ENCODE measurements around the gene IDE. TPM values are rescaled to one million over a fixed set of nuclear protein-coding genes. Genes with fewer than 3 reads are reported as not detected.
A peak's percentile ranks its signal among the peaks of the same experiment; 100 is the strongest.

Gene IDE
- total RNA-seq, 1 donor from 2014 or later, result 25.7 TPM

GRCh38 chr10:92419740-92420545 lies 153.9 kb downstream of the IDE start:
- Histone ChIP-seq H3K27me3 (ENCODE audit: control insufficient read depth, insufficient read depth, low read length) (peaks cover 6% of the 10 kb centered on the region), H3K36me3 (ENCODE audit: control insufficient read depth, insufficient read depth, low read length) (no peaks in the 10 kb centered on the region), H3K4me3 (ENCODE audit: low read depth, low read length) (no peak overlapping the region)
- DNase-seq (ENCODE audit: low read depth), result peak; percentile 10
- peak; percentile 71 for TF ChIP-seq CTCF (IDR thresholded peaks at IDR 0.05; ENCODE audit: insufficient read depth, low read length, poor library complexity, severe bottlenecking)

- Histone ChIP-seq H3K4me3 (ENCODE audit: low read depth, low read length) (no peak overlapping the region), H3K27me3 (ENCODE audit: control insufficient read depth, insufficient read depth, low read length) (peaks cover 6% of the 10 kb centered on the region), H3K36me3 (ENCODE audit: control insufficient read depth, insufficient read depth, low read length) (no peaks in the 10 kb centered on the region)
- DNase-seq (ENCODE audit: low read depth), result no peak
- no peak for TF ChIP-seq CTCF (IDR thresholded peaks at IDR 0.05; ENCODE audit: insufficient read depth, low read length, poor library complexity, severe bottlenecking)
Measured at GRCh38 chr10:92418891-92419290, 155.0 kb downstream of the IDE start.

GRCh38 chr10:92418221-92418620 lies 155.7 kb downstream of the IDE start:
- no peaks in the 10 kb centered on the region for H3K36me3 ChIP-seq (ENCODE audit: control insufficient read depth, insufficient read depth, low read length)
- TF ChIP-seq CTCF (IDR thresholded peaks at IDR 0.05; ENCODE audit: insufficient read depth, low read length, poor library complexity, severe bottlenecking), result no peak
- H3K4me3 ChIP-seq (ENCODE audit: low read depth, low read length), result no peak overlapping the region
- peaks cover 6% of the 10 kb centered on the region for H3K27me3 ChIP-seq (ENCODE audit: control insufficient read depth, insufficient read depth, low read length)
- no peak for DNase-seq (ENCODE audit: low read depth)

- no peaks in the 10 kb centered on the region for H3K36me3 ChIP-seq (ENCODE audit: control insufficient read depth, insufficient read depth, low read length)
- no peak for TF ChIP-seq CTCF (IDR thresholded peaks at IDR 0.05; ENCODE audit: insufficient read depth, low read length, poor library complexity, severe bottlenecking)
- DNase-seq (ENCODE audit: low read depth), result no peak
Measured at GRCh38 chr10:92413519-92413918, 160.4 kb downstream of the IDE start.

GRCh38 chr10:92413011-92413410 lies 160.9 kb downstream of the IDE start:
- no peak for DNase-seq (ENCODE audit: low read depth)
- no peak for TF ChIP-seq CTCF (IDR thresholded peaks at IDR 0.05; ENCODE audit: insufficient read depth, low read length, poor library complexity, severe bottlenecking)
- H3K4me3 ChIP-seq (ENCODE audit: low read depth, low read length), result no peak overlapping the region

More at GRCh38 chr10:92413519-92413918, 160.4 kb downstream of the IDE start:
- no peak overlapping the region for H3K4me3 ChIP-seq (ENCODE audit: low read depth, low read length)
- H3K27me3 ChIP-seq (ENCODE audit: control insufficient read depth, insufficient read depth, low read length), result no peaks in the 10 kb centered on the region

GRCh38 chr10:92411406-92411805 lies 162.5 kb downstream of the IDE start:
- H3K36me3 ChIP-seq (ENCODE audit: control insufficient read depth, insufficient read depth, low read length), result no peaks in the 10 kb centered on the region
- no peaks in the 10 kb centered on the region for H3K27me3 ChIP-seq (ENCODE audit: control insufficient read depth, insufficient read depth, low read length)
- no peak for TF ChIP-seq CTCF (IDR thresholded peaks at IDR 0.05; ENCODE audit: insufficient read depth, low read length, poor library complexity, severe bottlenecking)
- no peak overlapping the region for H3K4me3 ChIP-seq (ENCODE audit: low read depth, low read length)
- DNase-seq (ENCODE audit: low read depth), result no peak

More at GRCh38 chr10:92413011-92413410, 160.9 kb downstream of the IDE start:
- no peaks in the 10 kb centered on the region for H3K27me3 ChIP-seq (ENCODE audit: control insufficient read depth, insufficient read depth, low read length)
- no peaks in the 10 kb centered on the region for H3K36me3 ChIP-seq (ENCODE audit: control insufficient read depth, insufficient read depth, low read length)
